Measurements from ENCODE around the gene TMEM106A. TPM values are rescaled to one million over a fixed set of nuclear protein-coding genes. Genes with fewer than 3 reads are reported as not detected.
A peak's percentile ranks its signal among the peaks of the same experiment; 100 is the strongest.

TMEM106A gene
- total and polyA plus RNA-seq, 2 of the 13 experiments (the other 11 are each of a cell fraction or from before 2014, with no cell fraction given) = 16.9 to 35.9 TPM

DNA sequence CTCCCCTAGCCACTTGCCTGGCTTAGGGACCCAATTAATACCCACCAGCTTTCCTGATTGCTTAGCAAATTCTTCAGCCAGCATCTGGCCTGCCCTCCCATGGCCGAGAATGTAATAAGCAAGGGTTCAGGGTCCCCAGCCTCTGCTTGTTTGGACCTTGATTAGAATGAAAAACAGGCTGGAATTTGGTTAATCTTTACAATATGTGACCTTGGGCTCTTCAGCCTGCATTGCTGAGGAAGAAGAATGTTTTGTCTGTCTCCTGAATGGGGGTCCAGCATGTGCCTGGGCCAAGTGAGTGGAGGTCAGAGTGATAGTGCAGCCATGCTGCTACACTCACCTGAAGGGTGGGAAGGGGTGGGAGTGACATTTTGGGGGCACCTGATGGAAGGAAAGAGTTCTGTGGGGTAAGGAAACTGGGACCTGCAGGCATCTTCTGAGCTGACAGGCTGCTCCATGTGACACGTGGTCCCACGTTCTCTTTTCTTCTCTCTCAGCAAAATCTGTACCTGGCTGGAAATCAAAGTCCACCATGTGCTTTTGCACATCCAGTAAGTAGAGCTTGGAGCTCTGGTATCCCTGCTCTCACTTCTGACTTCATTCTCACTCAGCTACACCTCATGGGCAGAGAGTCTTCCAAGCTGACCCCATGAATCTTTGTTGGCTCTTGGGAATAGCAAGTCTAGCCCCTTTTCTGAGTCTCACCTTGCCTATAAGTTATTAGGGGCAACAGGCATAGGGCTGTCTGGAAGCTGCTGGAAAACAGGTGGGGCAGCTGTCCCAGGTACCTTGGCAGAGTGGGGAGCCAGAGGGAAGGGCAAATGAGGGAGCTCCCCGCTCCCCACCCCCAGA, 5.3 kb downstream of the TMEM106A start (continued):
- TF ChIP-seq, protein P1, sequence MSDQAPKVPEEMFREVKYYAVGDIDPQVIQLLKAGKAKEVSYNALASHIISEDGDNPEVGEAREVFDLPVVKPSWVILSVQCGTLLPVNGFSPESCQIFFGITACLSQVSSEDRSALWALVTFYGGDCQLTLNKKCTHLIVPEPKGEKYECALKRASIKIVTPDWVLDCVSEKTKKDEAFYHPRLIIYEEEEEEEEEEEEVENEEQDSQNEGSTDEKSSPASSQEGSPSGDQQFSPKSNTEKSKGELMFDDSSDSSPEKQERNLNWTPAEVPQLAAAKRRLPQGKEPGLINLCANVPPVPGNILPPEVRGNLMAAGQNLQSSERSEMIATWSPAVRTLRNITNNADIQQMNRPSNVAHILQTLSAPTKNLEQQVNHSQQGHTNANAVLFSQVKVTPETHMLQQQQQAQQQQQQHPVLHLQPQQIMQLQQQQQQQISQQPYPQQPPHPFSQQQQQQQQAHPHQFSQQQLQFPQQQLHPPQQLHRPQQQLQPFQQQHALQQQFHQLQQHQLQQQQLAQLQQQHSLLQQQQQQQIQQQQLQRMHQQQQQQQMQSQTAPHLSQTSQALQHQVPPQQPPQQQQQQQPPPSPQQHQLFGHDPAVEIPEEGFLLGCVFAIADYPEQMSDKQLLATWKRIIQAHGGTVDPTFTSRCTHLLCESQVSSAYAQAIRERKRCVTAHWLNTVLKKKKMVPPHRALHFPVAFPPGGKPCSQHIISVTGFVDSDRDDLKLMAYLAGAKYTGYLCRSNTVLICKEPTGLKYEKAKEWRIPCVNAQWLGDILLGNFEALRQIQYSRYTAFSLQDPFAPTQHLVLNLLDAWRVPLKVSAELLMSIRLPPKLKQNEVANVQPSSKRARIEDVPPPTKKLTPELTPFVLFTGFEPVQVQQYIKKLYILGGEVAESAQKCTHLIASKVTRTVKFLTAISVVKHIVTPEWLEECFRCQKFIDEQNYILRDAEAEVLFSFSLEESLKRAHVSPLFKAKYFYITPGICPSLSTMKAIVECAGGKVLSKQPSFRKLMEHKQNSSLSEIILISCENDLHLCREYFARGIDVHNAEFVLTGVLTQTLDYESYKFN (CRISPR knock-in tag; conservative IDR thresholded peaks at IDR 0.05) = peak; percentile 100
- TF ChIP-seq NCOA5 (CRISPR knock-in tag; IDR thresholded peaks at IDR 0.05) (no peak), FOXA1 (IDR thresholded peaks at IDR 0.05) (no peak), FOXA1 (CRISPR knock-in tag; IDR thresholded peaks at IDR 0.05) (peak; percentile 53), ZNF317 (CRISPR knock-in tag; IDR thresholded peaks at IDR 0.05) (0 out of 2 replicates have a peak, but pooled peaks have one; percentile 4), NCOR1 (IDR thresholded peaks at IDR 0.05; ENCODE audit: borderline replicate concordance, low read length) (peak; percentile 87; the same call in 1 of the 2 replicates), ZBTB21 (CRISPR knock-in tag; IDR thresholded peaks at IDR 0.05) (no peak; the same call in 1 of the 2 replicates), PAF1 (CRISPR knock-in tag; IDR thresholded peaks at IDR 0.05) (no peak), ZNF878 (CRISPR knock-in tag; IDR thresholded peaks at IDR 0.05) (no peak; the same call in 1 of the 2 replicates), MEF2D (CRISPR knock-in tag; IDR thresholded peaks at IDR 0.05) (peak; percentile 88), HNRNPUL1 (IDR thresholded peaks at IDR 0.05; ENCODE audit: low read depth, low read length) (no peak), ZNF362 (CRISPR knock-in tag; IDR thresholded peaks at IDR 0.05; ENCODE audit: borderline replicate concordance) (peak; percentile 81), ZNF883 (CRISPR knock-in tag; IDR thresholded peaks at IDR 0.05; ENCODE audit: not compliant biosample characterization) (no peak), ZNF503 (CRISPR knock-in tag; IDR thresholded peaks at IDR 0.05) (peak; percentile 85), NR2F6 (IDR thresholded peaks at IDR 0.05) (peak; percentile 80), NR2F6 (CRISPR knock-in tag; IDR thresholded peaks at IDR 0.05) (peak; percentile 80), ZNF776 (CRISPR knock-in tag; IDR thresholded peaks at IDR 0.05) (0 out of 2 replicates have a peak, but pooled peaks have one; percentile 21), ZFP36L1 (CRISPR knock-in tag; IDR thresholded peaks at IDR 0.05) (peak; percentile 3; the same call in 1 of the 2 replicates)
- TF ChIP-seq, protein P2, sequence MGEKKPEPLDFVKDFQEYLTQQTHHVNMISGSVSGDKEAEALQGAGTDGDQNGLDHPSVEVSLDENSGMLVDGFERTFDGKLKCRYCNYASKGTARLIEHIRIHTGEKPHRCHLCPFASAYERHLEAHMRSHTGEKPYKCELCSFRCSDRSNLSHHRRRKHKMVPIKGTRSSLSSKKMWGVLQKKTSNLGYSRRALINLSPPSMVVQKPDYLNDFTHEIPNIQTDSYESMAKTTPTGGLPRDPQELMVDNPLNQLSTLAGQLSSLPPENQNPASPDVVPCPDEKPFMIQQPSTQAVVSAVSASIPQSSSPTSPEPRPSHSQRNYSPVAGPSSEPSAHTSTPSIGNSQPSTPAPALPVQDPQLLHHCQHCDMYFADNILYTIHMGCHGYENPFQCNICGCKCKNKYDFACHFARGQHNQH (CRISPR knock-in tag; IDR thresholded peaks at IDR 0.05) = peak; percentile 91
- TF ChIP-seq, protein P3, sequence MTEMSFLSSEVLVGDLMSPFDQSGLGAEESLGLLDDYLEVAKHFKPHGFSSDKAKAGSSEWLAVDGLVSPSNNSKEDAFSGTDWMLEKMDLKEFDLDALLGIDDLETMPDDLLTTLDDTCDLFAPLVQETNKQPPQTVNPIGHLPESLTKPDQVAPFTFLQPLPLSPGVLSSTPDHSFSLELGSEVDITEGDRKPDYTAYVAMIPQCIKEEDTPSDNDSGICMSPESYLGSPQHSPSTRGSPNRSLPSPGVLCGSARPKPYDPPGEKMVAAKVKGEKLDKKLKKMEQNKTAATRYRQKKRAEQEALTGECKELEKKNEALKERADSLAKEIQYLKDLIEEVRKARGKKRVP (CRISPR knock-in tag; IDR thresholded peaks at IDR 0.05) = peak; percentile 65 to 69; a peak in 2 of 4 replicates

All from HepG2 (cell line).